Body of pancreas (tissue), 4 donors: Measurements from ENCODE around the gene SLC9A3. TPM values are rescaled to one million over a fixed set of nuclear protein-coding genes. Genes with fewer than 3 reads are reported as not detected.

Experiments
- ATAC-seq: fragments of 150-250 bp; one replicate; pipeline ENCODE4 v1.9.1; 2016
- DNase-seq, 4 donors: peaks; one replicate each; pipeline ENCODE4 v3.0.0-alpha.2; 2019
- H3K27ac ChIP-seq, 4 donors: fragments of 200-600 bp; sonication (generic); 1 replicate in 3 of 4; 2 replicates in 1 of 4; pipeline versions ENCODE4 v1.5.1 to v1.6.1; 2016 to 2019; ENCODE audit warnings: mild to moderate bottlenecking in 1 of 4, mixed read lengths in 1 of 4, moderate library complexity in 1 of 4
- H3K27me3 ChIP-seq, 2 donors: fragments of 200-600 bp; sonication (generic); one replicate each; pipeline ENCODE4 v1.6.0; 2016; ENCODE audit warnings: mild to moderate bottlenecking in 1 of 2
- H3K36me3 ChIP-seq, 2 donors: fragments of 200-600 bp; sonication (generic); replicated peaks in 1 of 2; 2 replicates each; pipeline ENCODE4 v1.5.1; 2016; ENCODE audit warnings: low read depth in 2 of 2; ENCODE audit not compliant: insufficient read depth in 1 of 2
- H3K4me1 ChIP-seq: fragments of 200-600 bp; sonication (generic); one replicate; pipeline ENCODE4 v1.6.0; 2016
- H3K4me3 ChIP-seq, 2 donors: fragments of 200-600 bp; sonication (generic); 1 replicate in 1 of 2; 2 replicates in 1 of 2; pipeline ENCODE4 v1.5.1; 2016 to 2019
- H3K9me3 ChIP-seq, 3 donors: fragments of 200-600 bp; sonication (generic); 1 replicate in 2 of 3; 2 replicates in 1 of 3; pipeline ENCODE4 v1.5.1; 2016
- POLR2A ChIP-seq, 3 donors: fragments of 450-650 bp; IDR thresholded peaks; one replicate each; pipeline ENCODE4 v1.6.1; 2016; ENCODE audit warnings: antibody characterized with exemption in 3 of 3, mild to moderate bottlenecking in 2 of 3
- WGBS, 2 donors: methylation state at CpG; one replicate each; pipeline ENCODE4 v1.1.5; 2017; 5-methylcytosine and 5-hydroxymethylcytosine counted together
- intact Hi-C: fragments of 100-400 bp; cut with DNase I; formaldehyde crosslinking; loops from one replicate; pipeline ENCODE4 v1.15.1; 2023
- total RNA-seq, 2 donors: library from RNA; depleted of rRNA; stranded (reverse); fragments of >200 nt; gene quantifications; one replicate each; pipeline ENCODE4 v1.1.0, GENCODE V29; 2016
- TF ChIP-seq, protein P1 (sequence below), 7 experiments: fragments of 450-650 bp in 4 of 7; fragments of 200-600 bp in 3 of 7; sonication (generic) in 3 of 7; IDR thresholded peaks; one replicate each; pipeline ENCODE4 v1.5.1; 2016 to 2019; ENCODE audit warnings: antibody characterized with exemption in 7 of 7

The SLC9A3 gene
- total RNA-seq, 2 donors from 2014 or later, result 2.0 to 4.7 TPM

DNA sequence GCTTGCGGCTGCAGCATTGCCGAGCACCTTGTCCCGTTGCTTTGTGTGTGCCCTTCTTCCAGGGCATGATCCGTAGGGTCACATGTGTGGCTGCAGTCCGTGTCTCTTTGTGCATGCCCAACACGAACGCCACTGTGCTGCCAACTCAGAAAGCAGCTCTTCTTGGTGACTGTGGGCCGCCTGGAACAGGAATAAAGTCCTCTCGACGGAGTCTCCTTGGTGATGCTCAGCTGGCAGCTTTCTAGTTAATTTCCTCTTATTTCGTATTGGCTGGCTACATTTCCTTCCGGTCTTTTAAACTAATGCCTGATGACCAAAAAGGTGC lies 75.5 kb downstream of the SLC9A3 start:
- TF ChIP-seq, protein P1, sequence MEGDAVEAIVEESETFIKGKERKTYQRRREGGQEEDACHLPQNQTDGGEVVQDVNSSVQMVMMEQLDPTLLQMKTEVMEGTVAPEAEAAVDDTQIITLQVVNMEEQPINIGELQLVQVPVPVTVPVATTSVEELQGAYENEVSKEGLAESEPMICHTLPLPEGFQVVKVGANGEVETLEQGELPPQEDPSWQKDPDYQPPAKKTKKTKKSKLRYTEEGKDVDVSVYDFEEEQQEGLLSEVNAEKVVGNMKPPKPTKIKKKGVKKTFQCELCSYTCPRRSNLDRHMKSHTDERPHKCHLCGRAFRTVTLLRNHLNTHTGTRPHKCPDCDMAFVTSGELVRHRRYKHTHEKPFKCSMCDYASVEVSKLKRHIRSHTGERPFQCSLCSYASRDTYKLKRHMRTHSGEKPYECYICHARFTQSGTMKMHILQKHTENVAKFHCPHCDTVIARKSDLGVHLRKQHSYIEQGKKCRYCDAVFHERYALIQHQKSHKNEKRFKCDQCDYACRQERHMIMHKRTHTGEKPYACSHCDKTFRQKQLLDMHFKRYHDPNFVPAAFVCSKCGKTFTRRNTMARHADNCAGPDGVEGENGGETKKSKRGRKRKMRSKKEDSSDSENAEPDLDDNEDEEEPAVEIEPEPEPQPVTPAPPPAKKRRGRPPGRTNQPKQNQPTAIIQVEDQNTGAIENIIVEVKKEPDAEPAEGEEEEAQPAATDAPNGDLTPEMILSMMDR (IDR thresholded peaks at IDR 0.05), result no peak
- no peak for TF ChIP-seq POLR2A (IDR thresholded peaks at IDR 0.05)
- DNase-seq, result no peak

DNA sequence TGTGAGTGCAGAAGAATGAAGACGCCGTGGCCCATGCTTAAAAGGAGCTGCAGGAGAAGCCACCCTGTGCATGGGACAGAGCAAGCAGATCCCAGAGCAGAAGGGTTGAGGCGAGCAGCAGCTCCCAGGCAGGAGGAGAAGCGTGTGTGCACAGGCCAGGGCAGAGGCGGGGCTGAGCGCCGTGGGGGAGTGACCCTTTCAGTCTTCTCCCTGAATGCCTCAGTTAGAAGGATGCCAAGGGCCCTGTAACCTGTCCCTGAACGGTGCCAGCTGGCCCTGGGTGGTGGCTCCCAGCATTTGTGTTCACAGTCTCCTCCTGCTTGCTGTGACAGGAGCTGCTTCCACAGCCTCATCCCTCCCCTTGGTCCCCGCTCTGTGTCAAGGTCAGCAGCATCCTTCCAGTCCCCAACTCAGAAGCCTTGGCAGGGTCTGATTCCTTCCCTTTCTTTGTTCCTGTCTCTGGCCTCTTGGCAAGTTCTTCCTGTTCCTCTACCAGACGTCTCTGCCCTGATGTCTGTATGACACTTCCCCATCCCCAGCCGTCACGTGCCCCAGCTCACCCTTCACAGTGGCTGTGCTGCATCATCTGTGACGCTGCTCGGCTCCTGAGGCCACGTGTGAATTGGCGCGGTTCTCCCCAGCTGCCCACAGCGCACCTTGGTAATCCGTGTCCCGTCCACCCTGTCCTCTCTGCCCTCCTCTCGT lies 76.0 kb downstream of the SLC9A3 start:
- H3K4me3 ChIP-seq, result no peak overlapping the region
- peaks cover 0 to 9% (median 0%) of the 10 kb centered on the region in 3 donors for H3K9me3 ChIP-seq
- ATAC-seq (no peak), DNase-seq (peak in 2 of 4 donors; percentile 10 to 69)
- intact Hi-C loops, result no loop called here
- H3K4me1 ChIP-seq, result peaks cover 10% of the 10 kb centered on the region
- H3K27ac ChIP-seq, result no peak overlapping the region
- H3K27me3 ChIP-seq, result no peaks in the 10 kb centered on the region
- H3K36me3 ChIP-seq, result peaks cover 0 to 21% of the 10 kb centered on the region in 2 donors
- 82 to 84% methylated on average over 21 of the region's 21 CpGs for WGBS, 2 donors
- TF ChIP-seq, protein P1 (IDR thresholded peaks at IDR 0.05), result no peak
- TF ChIP-seq POLR2A (IDR thresholded peaks at IDR 0.05), result no peak

More for the DNA sequence above, 75.5 kb downstream of the SLC9A3 start:
- Histone ChIP-seq H3K27me3 (no peaks in the 10 kb centered on the region), H3K36me3 (peaks cover 0 to 25% of the 10 kb centered on the region in 2 donors), H3K9me3 (peaks cover 0 to 9% (median 0%) of the 10 kb centered on the region in 3 donors), H3K27ac (no peak overlapping the region), H3K4me1 (peaks cover 9% of the 10 kb centered on the region), H3K4me3 (no peak overlapping the region)
- intact Hi-C loops, result no loop called here
- WGBS, 2 donors, result 84 to 90% methylated on average over 12 of the region's 12 CpGs
- ATAC-seq, result no peak

DNA sequence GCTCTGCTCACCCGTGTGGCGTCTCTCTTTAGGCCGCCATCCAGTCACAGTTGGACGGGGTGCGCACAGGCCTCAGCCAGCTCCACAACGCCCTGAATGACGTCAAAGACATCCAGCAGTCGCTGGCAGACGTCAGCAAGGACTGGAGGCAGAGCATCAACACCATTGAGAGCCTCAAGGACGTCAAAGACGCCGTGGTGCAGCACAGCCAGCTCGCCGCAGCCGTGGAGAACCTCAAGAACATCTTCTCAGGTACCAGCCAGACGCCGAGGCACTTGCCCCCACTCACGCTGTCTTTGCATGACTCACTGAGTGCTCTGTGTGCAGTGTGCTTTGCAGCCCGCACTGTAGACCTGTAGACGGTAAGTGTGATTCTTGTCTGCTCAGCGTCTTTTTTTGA lies 76.7 kb downstream of the SLC9A3 start:
- DNase-seq (peak in 1 of 4 donors; percentile 8), ATAC-seq (no peak)
- Histone ChIP-seq H3K9me3 (peaks cover 0 to 9% (median 0%) of the 10 kb centered on the region in 3 donors), H3K4me3 (no peak overlapping the region), H3K4me1 (peaks cover 10% of the 10 kb centered on the region), H3K27ac (no peak overlapping the region), H3K27me3 (no peaks in the 10 kb centered on the region), H3K36me3 (peaks cover 0 to 19% of the 10 kb centered on the region in 2 donors)
- 85 to 90% methylated on average over 11 to 21 of the region's 21 CpGs for WGBS, 2 donors
- intact Hi-C loops, result no loop called here
- TF ChIP-seq, protein P1 (IDR thresholded peaks at IDR 0.05), result no peak
- no peak for TF ChIP-seq POLR2A (IDR thresholded peaks at IDR 0.05)

DNA sequence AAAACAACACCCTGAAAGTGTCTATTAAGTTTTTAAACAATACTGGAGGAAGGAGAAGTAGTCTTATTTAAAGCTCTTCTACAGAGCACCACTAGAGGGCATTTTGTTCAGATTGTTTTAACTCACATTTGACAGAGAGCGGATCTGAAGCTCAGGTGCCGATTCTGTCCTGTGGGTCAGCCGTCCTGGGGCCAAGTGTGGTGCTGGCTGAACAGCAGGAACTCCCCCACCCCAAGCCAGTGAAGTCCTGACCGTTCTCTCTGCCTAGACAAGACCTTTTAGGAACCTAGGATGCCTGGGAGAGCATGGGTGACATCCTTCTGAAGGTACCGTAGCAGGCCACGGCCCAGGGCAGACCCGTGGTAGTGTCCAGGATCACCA lies 77.4 kb downstream of the SLC9A3 start:
- DNase-seq, result peak in 1 of 4 donors; percentile 11

More for the DNA sequence above, 77.4 kb downstream of the SLC9A3 start:
- TF ChIP-seq POLR2A (IDR thresholded peaks at IDR 0.05), result no peak
- TF ChIP-seq, protein P1 (IDR thresholded peaks at IDR 0.05), result peak; percentile 24 to 51 (median 48)
- H3K27ac ChIP-seq, result no peak overlapping the region
- WGBS, 2 donors, result 45 to 78% methylated on average over 4 to 7 of the region's 7 CpGs
- no peak overlapping the region for H3K4me3 ChIP-seq
- ATAC-seq, result no peak
- intact Hi-C loops, result no loop called here
- H3K9me3 ChIP-seq, result peaks cover 0 to 7% (median 0%) of the 10 kb centered on the region in 3 donors
- H3K27me3 ChIP-seq, result no peaks in the 10 kb centered on the region
- peaks cover 17% of the 10 kb centered on the region for H3K4me1 ChIP-seq
- peaks cover 0 to 19% of the 10 kb centered on the region in 2 donors for H3K36me3 ChIP-seq
